ENCODE data around the gene CASQ1. TPM values are rescaled to one million over a fixed set of nuclear protein-coding genes. Genes with fewer than 3 reads are reported as not detected.

CASQ1 gene
- polyA plus RNA-seq, 3 donors: 0.13 to 0.35 TPM; not detected in 1

DNA sequence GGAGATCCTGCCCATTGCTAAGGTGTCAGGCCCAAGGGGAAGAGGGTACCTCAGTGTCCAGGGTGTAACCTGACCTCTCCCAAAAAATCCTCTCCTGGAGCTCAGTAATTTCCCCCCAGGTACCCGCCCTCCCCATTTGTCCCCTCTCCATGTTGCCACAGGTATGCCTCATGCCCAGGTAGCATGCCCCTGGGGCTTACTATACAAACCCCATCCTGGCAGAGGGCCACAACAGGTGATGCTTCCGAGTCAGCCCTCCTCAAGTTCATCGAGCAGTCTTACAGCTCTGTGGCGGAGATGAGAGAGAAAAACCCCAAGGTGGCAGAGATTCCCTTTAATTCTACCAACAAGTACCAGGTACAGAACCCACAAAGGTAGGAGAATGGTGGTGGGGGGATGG, 23.3 kb upstream of the CASQ1 start:
- H3K27ac ChIP-seq (ENCODE audit: low read depth, low read length): no peak overlapping the region
- WGBS, 3 donors: 82 to 91% (median 88%) methylated on average over 4 of the region's 4 CpGs

DNA sequence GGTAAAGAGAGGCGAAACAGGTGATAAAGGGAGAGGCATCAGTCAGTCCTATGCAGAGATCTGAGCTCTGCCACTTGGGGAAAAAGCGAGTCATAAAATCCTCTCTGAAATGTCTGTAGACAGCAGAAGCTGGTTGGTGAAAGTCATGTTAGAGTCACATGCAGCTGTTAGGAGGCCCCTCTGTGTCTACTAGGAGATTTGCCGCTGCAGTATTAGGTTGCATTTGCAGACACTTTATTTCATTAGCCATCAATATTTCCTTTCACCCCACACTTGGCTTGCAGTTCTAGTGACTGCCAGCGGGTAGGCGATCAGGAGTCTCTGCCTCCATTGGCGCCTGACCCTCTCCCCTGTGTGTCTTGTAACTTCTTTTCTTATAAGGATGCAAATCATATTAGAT, 22.8 kb upstream of the CASQ1 start:
- 82 to 91% (median 90%) methylated on average over 6 of the region's 6 CpGs for WGBS, 3 donors
- no peak overlapping the region for H3K27ac ChIP-seq (ENCODE audit: low read depth, low read length)

DNA sequence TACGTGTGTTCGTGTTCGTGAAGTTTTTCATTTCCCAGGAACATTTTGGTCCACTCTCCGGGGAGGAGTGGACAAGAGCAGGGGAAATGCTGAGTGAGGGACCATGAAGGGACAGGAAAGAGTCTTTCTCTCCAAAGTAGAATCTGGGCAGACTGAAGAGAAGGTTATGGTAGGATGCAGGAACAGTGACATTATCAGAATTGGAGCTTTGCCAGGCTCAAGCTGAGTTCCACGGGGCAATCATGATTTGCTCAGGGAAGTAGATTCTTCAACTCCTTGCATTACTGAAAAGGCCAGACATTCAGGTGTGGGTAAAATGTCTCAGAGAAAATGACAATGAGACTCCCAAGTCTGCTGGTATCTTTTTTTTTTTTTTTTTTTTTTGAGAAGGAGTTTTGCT, 22.4 kb upstream of the CASQ1 start:
- no peak overlapping the region for H3K27ac ChIP-seq (ENCODE audit: low read depth, low read length)
- WGBS, 3 donors: 54 to 79% (median 64%) methylated on average over 5 of the region's 5 CpGs

DNA sequence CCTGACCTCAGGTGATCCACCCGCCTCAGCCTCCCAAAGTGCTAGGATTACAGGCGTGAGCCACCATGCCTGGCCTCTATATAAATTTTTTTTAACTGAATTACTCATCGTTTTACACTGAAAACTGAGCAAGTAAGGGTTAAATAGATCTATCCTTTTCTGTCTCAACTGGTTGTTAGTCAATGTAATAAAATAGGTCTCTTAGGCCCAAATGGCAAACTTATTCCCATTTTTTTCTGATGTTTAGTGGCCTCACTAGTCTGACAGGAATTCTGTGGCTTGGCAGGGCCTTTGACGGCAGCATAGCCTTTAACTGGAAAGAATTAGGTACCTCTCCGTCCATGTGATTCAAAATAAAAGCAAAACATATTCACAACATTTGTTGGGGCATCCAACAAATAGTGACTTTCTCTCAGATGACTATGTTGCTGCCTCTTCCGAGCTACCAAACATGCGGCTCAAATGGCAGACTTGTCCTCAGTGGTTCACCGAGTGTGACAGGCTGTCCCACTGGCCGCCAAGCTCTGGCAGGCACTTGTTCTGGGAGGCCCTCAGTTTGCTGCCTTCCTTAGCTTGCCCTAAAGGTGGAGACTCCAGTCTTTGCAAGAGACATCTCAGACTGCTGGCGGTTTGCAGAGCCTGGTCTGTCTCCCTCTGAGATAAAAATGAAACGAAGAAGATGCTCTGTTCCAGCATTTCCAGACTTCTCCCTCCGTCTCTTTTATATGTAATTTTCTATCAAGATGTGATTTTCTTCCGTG, 21.6 kb upstream of the CASQ1 start:
- no peak overlapping the region for H3K27ac ChIP-seq (ENCODE audit: low read depth, low read length)
- 71 to 88% (median 79%) methylated on average over 13 of the region's 13 CpGs for WGBS, 3 donors

DNA sequence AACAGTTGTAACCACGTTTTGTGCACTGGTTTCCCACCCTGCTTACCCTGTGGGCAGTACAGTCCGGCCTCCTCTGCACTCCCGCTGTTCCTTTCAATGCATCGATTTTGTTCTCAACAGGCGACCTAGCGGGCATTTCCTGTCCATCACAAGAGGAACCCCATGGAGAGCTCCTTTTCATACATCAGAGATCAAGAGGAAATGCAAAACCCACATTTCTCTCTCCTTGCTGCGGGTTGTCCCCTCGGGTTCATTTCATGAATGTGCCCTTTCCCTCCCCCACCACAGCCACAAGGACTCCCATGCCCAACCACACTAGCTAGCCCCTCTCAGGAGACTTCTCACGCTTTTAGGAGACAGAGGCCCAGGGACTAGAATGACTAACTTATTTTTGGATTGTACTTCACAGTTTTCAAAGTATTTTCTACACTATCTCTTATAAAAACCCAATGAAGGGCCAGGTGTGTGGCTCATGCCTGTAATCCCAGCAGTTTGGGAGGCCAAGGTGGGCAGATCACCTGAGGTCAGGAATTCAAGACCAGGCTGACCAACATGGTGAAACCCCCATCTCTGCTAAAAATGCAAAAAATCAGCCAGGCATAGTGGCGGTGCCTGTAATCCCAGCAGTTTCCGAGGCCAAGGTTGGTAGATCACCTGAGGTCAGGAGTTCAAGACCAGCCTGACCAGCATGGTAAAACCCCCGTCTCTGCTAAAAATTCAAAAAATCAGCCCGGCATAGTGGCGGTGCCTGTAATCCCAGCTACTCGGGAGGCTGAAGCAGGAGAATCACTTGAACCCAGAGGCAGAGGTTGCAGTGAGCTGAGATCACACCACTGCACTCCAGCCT, 20.6 kb upstream of the CASQ1 start:
- H3K27ac ChIP-seq (ENCODE audit: low read depth, low read length): no peak overlapping the region
- 48 to 57% (median 54%) methylated on average over 15 of the region's 15 CpGs for WGBS, 3 donors

DNA sequence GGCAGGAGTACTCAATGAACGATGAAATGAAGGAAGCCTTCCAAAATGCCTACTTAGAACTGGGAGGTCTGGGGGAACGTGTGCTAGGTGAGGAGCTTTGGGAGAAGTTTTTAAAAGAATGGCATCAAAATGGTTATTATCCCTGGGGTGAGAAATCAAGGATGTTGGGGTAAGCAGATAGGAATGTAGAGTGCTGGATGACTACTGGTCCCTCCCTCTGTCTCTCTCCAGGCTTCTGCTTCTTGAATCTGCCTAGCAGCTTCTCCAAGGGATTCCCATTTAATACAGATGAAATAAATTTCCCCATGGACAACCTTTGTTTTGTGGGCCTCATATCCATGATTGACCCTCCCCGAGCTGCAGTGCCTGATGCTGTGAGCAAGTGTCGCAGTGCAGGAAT, 19.0 kb upstream of the CASQ1 start:
- WGBS, 3 donors: 85% methylated on average over 4 of the region's 4 CpGs
- no peak overlapping the region for H3K27ac ChIP-seq (ENCODE audit: low read depth, low read length)

DNA sequence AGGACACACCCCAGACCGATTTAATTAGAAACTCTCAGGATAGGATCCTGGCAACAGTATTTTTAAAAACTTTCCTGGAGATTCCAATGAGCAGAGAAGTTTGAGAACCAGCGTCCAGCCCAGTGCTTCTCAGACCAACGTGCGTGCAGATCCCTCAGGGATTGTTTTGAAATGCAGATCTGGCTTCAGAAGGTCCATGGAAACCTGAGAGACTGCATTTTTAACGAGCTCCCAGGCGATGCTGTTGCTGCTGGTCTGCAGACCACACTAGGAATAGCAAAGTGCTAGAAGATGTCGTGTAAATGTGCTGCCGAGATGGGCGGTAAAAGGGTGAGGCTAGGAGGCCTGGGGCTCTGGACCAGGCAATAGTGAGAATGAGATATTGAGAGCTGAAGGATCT, 18.4 kb upstream of the CASQ1 start:
- 63 to 69% (median 67%) methylated on average over 9 of the region's 9 CpGs for WGBS, 3 donors
- H3K27ac ChIP-seq (ENCODE audit: low read depth, low read length): no peak overlapping the region

DNA sequence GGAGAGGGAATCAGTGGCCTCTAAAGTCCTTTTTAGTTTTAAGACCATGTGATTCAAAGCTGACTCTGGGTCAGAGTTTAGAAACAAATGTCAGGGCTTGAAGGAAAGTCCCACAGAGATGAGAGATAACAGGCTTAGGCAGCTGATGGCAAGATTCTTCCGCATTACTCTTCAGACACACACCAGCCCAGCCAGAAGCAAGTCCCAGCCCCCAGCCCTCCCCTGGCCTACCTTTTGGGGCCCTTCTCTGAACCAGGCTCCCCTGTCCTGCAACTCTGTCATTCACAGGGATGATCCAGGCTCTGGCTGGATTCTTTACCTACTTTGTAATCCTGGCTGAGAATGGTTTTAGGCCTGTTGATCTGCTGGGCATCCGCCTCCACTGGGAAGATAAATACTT, 13.1 kb upstream of the CASQ1 start:
- no peak overlapping the region for H3K27ac ChIP-seq (ENCODE audit: low read depth, low read length)
- WGBS, 3 donors: 87 to 93% (median 91%) methylated on average over 2 of the region's 2 CpGs

DNA sequence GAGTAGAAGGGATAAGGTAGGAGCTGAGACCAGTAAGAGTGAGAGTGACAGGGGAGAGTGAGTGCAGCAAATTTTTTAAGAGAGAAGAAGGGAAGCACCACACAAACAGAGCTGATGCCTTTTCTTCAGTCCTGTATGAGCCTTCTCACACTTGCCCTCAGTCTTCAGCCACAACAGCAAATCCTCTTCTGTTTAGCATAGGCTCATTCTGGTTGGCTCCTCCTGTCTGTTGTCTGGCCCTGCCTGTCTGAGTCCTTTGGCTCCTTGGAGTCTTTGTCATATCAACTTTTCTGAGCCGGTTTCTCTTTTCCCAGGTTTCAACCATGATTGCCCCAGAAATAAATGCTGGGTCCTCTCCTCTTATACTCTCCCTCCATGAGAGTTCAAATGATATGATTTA, 12.7 kb upstream of the CASQ1 start:
- 80 to 89% (median 87%) methylated on average over 1 of the region's 1 CpG for WGBS, 3 donors
- no peak overlapping the region for H3K27ac ChIP-seq (ENCODE audit: low read depth, low read length)

DNA sequence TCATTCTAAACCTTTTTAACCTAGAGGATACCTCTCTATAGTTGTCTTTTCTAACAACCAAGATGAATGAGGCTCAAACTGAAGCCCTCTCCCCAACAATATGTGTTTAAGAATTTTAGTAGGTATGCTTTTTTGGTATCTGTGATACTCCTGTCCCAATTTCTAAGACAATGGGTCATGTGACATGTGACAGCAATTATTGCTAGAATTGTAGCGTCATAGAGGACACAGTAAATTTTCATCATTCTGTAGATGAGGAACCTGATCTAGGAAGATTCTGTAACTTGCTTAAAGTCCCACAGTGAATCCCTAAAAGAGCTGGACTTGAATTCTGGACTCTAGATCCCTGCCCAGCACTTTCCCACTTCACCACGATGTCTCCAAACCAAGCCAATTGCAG, 11.6 kb upstream of the CASQ1 start:
- no peak overlapping the region for H3K27ac ChIP-seq (ENCODE audit: low read depth, low read length)
- 69 to 85% (median 78%) methylated on average over 2 of the region's 2 CpGs for WGBS, 3 donors

DNA sequence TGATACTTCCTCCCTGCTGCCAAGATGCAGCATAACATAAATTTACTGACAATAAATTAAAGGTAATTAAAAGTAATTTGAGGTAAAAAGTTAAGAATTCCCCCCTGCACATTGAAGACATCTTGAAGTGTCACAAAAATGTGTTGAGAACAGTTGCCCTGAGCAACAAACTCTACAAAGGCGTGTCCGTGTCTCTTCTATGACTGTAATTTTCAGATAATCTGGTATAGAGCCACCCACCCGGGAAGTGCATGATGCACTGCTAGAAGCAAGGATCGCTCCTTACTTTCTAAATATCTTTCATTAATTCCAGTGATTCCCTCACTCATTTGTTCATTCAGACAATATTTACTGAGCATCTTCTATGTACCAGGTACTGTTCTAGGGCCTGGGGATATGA, 11.0 kb upstream of the CASQ1 start:
- H3K27ac ChIP-seq (ENCODE audit: low read depth, low read length): no peak overlapping the region
- 86 to 92% (median 86%) methylated on average over 4 of the region's 4 CpGs for WGBS, 3 donors

DNA sequence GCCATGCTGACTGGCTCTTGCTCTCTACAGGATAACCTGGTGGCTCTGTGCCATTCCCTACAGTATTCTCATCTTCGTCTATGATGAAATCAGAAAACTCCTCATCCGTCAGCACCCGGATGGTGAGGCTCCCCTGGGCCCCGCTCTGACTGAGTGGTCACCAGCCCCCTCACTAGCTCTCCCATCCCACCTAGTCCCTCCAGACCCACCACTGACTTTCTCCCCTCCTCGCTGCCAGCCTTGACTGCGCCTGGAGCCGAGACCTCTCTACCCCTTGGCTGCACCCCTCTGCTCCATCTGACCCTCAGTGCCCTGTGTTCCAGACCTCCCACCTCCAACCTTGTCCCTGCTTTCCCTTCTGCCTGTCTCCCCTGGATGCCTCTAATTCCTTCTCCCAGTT, 4.1 kb upstream of the CASQ1 start:
- no peak overlapping the region for H3K27ac ChIP-seq (ENCODE audit: low read depth, low read length)
- 85 to 89% (median 85%) methylated on average over 7 of the region's 7 CpGs for WGBS, 3 donors

DNA sequence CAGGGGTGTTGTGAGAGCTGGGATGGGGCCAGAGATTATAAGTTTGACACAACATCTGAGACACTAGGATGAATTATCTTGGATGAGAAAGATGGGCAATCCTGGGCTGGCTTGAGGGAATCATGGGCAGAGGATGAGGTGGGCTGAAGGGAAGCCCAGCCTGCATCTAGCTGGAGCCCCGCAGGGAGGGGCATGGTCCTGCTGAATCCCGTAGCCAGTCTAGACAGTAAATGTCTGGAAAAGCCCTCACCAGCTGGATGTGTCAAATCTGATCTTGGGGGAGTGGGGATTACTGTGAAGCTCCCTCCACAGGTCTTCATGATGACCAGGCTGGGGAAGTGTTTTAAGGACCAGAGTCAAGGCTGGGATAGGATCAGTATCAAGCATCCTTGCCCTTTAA, 3.6 kb upstream of the CASQ1 start:
- 62 to 80% (median 67%) methylated on average over 2 of the region's 2 CpGs for WGBS, 3 donors
- no peak overlapping the region for H3K27ac ChIP-seq (ENCODE audit: low read depth, low read length)

DNA sequence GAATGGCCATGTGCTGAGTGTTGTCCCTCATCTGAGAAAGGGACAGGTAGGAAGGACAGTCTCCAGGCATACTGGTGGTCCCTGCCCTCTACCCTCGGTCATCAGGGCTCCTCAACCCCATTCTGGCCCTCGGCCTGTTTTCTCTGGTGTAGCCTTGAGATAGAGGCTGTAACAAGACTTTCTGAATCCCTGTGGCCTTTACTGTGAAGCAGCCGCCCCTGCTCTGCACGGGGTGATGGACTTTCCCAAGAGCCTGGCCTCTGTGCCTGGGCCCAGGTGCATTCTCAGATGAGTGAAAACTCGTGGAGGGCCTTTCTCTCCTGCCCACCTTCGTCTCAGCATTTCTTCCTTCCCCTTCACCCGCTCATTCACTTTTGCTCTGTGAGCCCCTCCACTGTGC, 3.0 kb upstream of the CASQ1 start:
- WGBS, 3 donors: 68 to 82% (median 75%) methylated on average over 7 of the region's 7 CpGs

DNA sequence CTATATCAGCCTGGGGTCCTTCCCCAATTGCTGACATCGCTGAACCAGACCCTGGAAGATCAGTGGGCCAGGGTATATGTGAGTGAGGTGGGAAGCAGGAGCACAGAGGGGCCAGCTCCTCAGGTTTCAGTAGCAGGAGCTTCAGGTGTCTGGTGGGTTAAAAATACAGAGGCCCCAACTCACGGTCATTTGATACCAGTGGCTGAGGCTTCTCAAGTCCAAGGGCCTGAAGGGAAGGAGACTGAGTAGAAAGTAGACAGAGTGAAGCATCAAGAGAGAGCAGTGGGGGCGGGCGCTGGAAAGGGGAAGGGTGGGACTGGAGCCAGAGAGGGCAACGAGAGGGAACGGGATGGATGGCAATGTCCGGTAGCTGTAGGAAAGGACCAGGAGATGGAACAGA, 2.0 kb upstream of the CASQ1 start:
- no peak overlapping the region for H3K27ac ChIP-seq (ENCODE audit: low read depth, low read length)
- 85 to 89% (median 86%) methylated on average over 7 of the region's 7 CpGs for WGBS, 3 donors

More for the DNA sequence above, 3.0 kb upstream of the CASQ1 start:
- H3K27ac ChIP-seq (ENCODE audit: low read depth, low read length): no peak overlapping the region

DNA sequence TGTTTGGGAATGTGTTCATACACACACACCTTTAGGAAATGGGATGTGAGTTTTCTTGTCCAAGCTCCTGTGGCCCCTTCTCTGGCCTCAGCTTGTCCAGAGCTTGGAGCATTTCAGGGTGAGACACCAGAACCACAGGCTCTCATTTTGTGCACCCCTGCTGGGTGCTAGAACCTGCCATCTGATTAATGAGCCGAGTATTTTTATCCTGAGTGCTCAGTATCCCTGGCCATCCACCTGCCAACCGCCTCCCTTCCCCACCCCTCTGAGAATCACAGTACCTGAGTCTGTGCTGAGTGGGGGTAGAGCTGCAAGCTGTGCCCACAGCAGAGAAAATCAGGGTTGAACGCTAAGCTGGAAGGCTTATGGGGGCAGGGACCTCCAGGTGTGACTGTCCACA, 1.4 kb downstream of the CASQ1 start:
- 77 to 93% (median 85%) methylated on average over 3 of the region's 3 CpGs for WGBS, 3 donors
- H3K27ac ChIP-seq (ENCODE audit: low read depth, low read length): no peak overlapping the region

DNA sequence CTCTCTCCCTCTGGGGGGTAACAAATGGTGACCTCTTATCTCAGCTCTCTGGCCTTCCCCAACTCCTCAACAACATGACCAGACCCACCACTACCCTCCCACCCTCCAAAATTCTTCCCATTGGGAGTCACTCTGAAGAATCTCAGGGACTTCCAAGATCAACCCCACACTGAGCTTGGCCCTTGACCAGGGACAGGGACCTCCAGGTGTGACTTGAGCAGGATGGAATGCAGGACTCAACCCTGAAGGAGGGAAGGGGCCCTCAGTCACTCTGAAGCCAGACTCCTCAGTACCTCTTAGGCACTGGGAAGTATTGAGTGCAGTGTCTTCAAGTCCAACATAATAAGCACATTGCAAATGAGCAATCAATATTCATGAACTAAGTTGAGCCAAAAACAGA, 1.9 kb downstream of the CASQ1 start:
- no peak overlapping the region for H3K27ac ChIP-seq (ENCODE audit: low read depth, low read length)

DNA sequence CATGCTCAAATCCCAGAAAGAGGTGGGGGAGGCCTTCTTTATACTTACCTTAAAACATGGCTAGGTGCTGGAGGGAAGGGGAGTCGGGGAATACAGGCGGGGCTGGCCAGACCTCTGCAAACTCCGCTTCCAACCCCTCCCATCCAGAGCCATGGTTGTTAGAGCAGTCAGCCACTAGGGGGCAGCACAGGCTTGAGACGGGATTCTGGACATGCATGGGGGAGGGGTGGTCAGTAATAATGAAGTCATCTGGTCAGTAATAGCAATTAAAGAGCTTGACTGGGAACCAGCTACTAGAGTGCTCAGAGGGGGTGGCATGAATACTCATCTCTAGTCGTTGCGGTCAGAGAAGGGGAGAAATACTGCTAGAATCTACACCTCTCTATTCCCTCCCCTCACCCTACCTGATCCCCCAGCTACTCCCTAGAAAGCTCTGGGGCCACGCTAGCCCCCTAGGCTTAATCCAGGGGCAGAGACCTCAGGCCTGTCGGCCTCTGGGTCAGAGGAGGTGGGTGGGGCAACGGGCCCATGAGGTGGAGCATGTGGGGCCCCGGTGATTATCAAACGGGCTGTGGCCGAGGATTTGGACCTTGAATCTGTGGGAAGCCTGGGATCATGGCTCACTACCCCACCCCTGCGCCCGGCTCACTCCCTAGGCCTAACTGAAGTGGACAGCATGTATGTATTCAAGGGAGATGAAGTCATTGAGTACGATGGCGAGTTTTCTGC, 2.9 kb downstream of the CASQ1 start:
- H3K27ac ChIP-seq (ENCODE audit: low read depth, low read length): no peak overlapping the region
- WGBS, 3 donors: 23 to 28% (median 27%) methylated on average over 16 of the region's 16 CpGs

Measured in adipose tissue (tissue), 3 donors.